ENCODE results near the gene ZNF385B.

The ZNF385B gene

GRCh38 chr2:179691235-179691634, 170.2 kb downstream of the ZNF385B start:
- Histone ChIP-seq H3K4me3 (ENCODE audit: low read length) (no peak overlapping the region), H3K9ac (ENCODE audit: low read length) (no peak overlapping the region), H3K4me1 (ENCODE audit: low read length) (no peaks in the 10 kb centered on the region), H3K36me3 (replicated peaks; ENCODE audit: low read depth, low read length) (no peaks in the 10 kb centered on the region), H3K27me3 (ENCODE audit: low read depth, low read length) (no peaks in the 10 kb centered on the region), H3K9me3 (ENCODE audit: insufficient read depth, low read length) (no peaks in the 10 kb centered on the region), H3K79me2 (ENCODE audit: low read length) (no peaks in the 10 kb centered on the region), H4K20me1 (ENCODE audit: insufficient read depth, low read length) (no peaks in the 10 kb centered on the region), H2AFZ (ENCODE audit: low read depth, low read length) (no peak overlapping the region), H3K4me2 (ENCODE audit: low read length) (no peak overlapping the region), H3K27ac (ENCODE audit: low read length) (no peak overlapping the region)
- no peak for TF ChIP-seq CTCF (IDR thresholded peaks at IDR 0.05; ENCODE audit: low read depth, low read length)
- TF ChIP-seq EZH2phosphoT487 (IDR thresholded peaks at IDR 0.05; ENCODE audit: low read depth) = no peak

GRCh38 chr2:179686718-179687342, 174.6 kb downstream of the ZNF385B start:
- Histone ChIP-seq H3K36me3 (replicated peaks; ENCODE audit: low read depth, low read length) (no peaks in the 10 kb centered on the region), H3K4me2 (ENCODE audit: low read length) (no peak overlapping the region), H3K79me2 (ENCODE audit: low read length) (no peaks in the 10 kb centered on the region), H3K27me3 (ENCODE audit: low read depth, low read length) (no peaks in the 10 kb centered on the region), H3K9ac (ENCODE audit: low read length) (no peak overlapping the region), H3K9me3 (ENCODE audit: insufficient read depth, low read length) (no peaks in the 10 kb centered on the region), H3K27ac (ENCODE audit: low read length) (no peak overlapping the region), H4K20me1 (ENCODE audit: insufficient read depth, low read length) (no peaks in the 10 kb centered on the region), H2AFZ (ENCODE audit: low read depth, low read length) (no peak overlapping the region), H3K4me1 (ENCODE audit: low read length) (peaks cover 4% of the 10 kb centered on the region; the same call in 1 of the 2 replicates), H3K4me3 (ENCODE audit: low read length) (no peak overlapping the region)
- TF ChIP-seq EZH2phosphoT487 (IDR thresholded peaks at IDR 0.05; ENCODE audit: low read depth) = no peak

- H3K4me2 ChIP-seq (ENCODE audit: low read length) = no peak overlapping the region
- H3K9ac ChIP-seq (ENCODE audit: low read length) = no peak overlapping the region
- H2AFZ ChIP-seq (ENCODE audit: low read depth, low read length) = no peak overlapping the region
- H3K9me3 ChIP-seq (ENCODE audit: insufficient read depth, low read length) = no peaks in the 10 kb centered on the region
- H3K79me2 ChIP-seq (ENCODE audit: low read length) = no peaks in the 10 kb centered on the region
- H3K36me3 ChIP-seq (replicated peaks; ENCODE audit: low read depth, low read length) = no peaks in the 10 kb centered on the region
- H3K27me3 ChIP-seq (ENCODE audit: low read depth, low read length) = no peaks in the 10 kb centered on the region
- H3K4me1 ChIP-seq (ENCODE audit: low read length) = peaks cover 4% of the 10 kb centered on the region; the same call in 1 of the 2 replicates
- no peaks in the 10 kb centered on the region for H4K20me1 ChIP-seq (ENCODE audit: insufficient read depth, low read length)
- no peak overlapping the region for H3K27ac ChIP-seq (ENCODE audit: low read length)
- TF ChIP-seq EZH2phosphoT487 (IDR thresholded peaks at IDR 0.05; ENCODE audit: low read depth) = no peak
- no peak for TF ChIP-seq CTCF (IDR thresholded peaks at IDR 0.05; ENCODE audit: low read depth, low read length)
- H3K4me3 ChIP-seq (ENCODE audit: low read length) = no peak overlapping the region
Observed at GRCh38 chr2:179686069-179686468, 175.3 kb downstream of the ZNF385B start.

- Histone ChIP-seq H3K4me2 (ENCODE audit: low read length) (no peak overlapping the region), H3K4me3 (ENCODE audit: low read length) (no peak overlapping the region), H3K4me1 (ENCODE audit: low read length) (peaks cover 4% of the 10 kb centered on the region; the same call in 1 of the 2 replicates), H3K9me3 (ENCODE audit: insufficient read depth, low read length) (no peaks in the 10 kb centered on the region), H3K79me2 (ENCODE audit: low read length) (no peaks in the 10 kb centered on the region), H3K9ac (ENCODE audit: low read length) (no peak overlapping the region), H3K27ac (ENCODE audit: low read length) (no peak overlapping the region), H3K36me3 (replicated peaks; ENCODE audit: low read depth, low read length) (no peaks in the 10 kb centered on the region), H4K20me1 (ENCODE audit: insufficient read depth, low read length) (no peaks in the 10 kb centered on the region), H2AFZ (ENCODE audit: low read depth, low read length) (no peak overlapping the region), H3K27me3 (ENCODE audit: low read depth, low read length) (no peaks in the 10 kb centered on the region)
- TF ChIP-seq EZH2phosphoT487 (IDR thresholded peaks at IDR 0.05; ENCODE audit: low read depth) (no peak), CTCF (IDR thresholded peaks at IDR 0.05; ENCODE audit: low read depth, low read length) (no peak)
Observed at GRCh38 chr2:179685146-179685545, 176.3 kb downstream of the ZNF385B start.
